Keratinocyte (primary cell): ENCODE results near the gene ABCG4. TPM values are rescaled to one million over a fixed set of nuclear protein-coding genes. Genes with fewer than 3 reads are reported as not detected.
A peak's percentile ranks its signal among the peaks of the same experiment; 100 is the strongest.

Experiments
- DNase-seq: peaks from one replicate; pipeline ENCODE4 v3.0.0-alpha.2; 2011; ENCODE audit warnings: low read depth, missing footprints, low spot score
- FAIRE-seq: peaks from 2 replicates; lab custom pipeline; 2011; peaks lifted over from hg19 to GRCh38; lab: Jason Lieb, UNC
- H2AFZ ChIP-seq: 2 replicates; pipeline ENCODE4 v1.6.0; 2012; ENCODE audit warnings: low read length, control low read depth, inconsistent platforms; ENCODE audit not compliant: control insufficient read depth
- H3K27ac ChIP-seq: 2 replicates; pipeline ENCODE4 v1.5.1; 2011; ENCODE audit warnings: low read length; ENCODE audit not compliant: control insufficient read depth, insufficient read depth
- H3K27me3 ChIP-seq: 3 replicates; pipeline ENCODE4 v1.6.0; 2011; ENCODE audit warnings: low read length; ENCODE audit not compliant: control insufficient read depth, insufficient read depth; ENCODE audit errors: extremely low read depth
- H3K36me3 ChIP-seq, 2 experiments: 2 replicates in 1 of 2; 3 replicates in 1 of 2; pipeline ENCODE4 v1.5.1; 2011; ENCODE audit warnings: low read length in 2 of 2, mild to moderate bottlenecking in 1 of 2; ENCODE audit not compliant: control insufficient read depth in 2 of 2, insufficient read depth in 2 of 2; ENCODE audit errors: extremely low read depth in 1 of 2
- H3K4me1 ChIP-seq: 3 replicates; pipeline ENCODE4 v1.5.1; 2011; ENCODE audit warnings: low read length; ENCODE audit not compliant: control insufficient read depth, insufficient read depth; ENCODE audit errors: extremely low read depth
- H3K4me2 ChIP-seq: 3 replicates; pipeline ENCODE4 v1.6.0; 2011; ENCODE audit warnings: low read depth, low read length; ENCODE audit not compliant: control insufficient read depth, insufficient read depth; ENCODE audit errors: extremely low read depth
- H3K4me3 ChIP-seq, 3 experiments: fragments of 200-600 bp in 1 of 3; sonication (generic) in 1 of 3; 2 replicates in 2 of 3; 3 replicates in 1 of 3; pipeline ENCODE4 v1.5.1; 2011 to 2016; ENCODE audit warnings: low read length in 3 of 3, mild to moderate bottlenecking in 3 of 3, control low read depth in 2 of 3, inconsistent platforms in 1 of 3, low read depth in 1 of 3, mixed read lengths in 1 of 3, mixed run types in 1 of 3, moderate library complexity in 1 of 3; ENCODE audit not compliant: control insufficient read depth in 2 of 3, insufficient read depth in 2 of 3; ENCODE audit errors: extremely low read depth in 1 of 3
- H3K79me2 ChIP-seq: 2 replicates; pipeline ENCODE4 v1.6.0; 2012; ENCODE audit warnings: low read length; ENCODE audit not compliant: control insufficient read depth, insufficient read depth
- H3K9ac ChIP-seq: 3 replicates; pipeline ENCODE4 v1.6.0; 2011; ENCODE audit warnings: low read length; ENCODE audit not compliant: control insufficient read depth, insufficient read depth; ENCODE audit errors: extremely low read depth
- H3K9me1 ChIP-seq: 3 replicates; pipeline ENCODE4 v1.6.0; 2011; ENCODE audit warnings: low read length; ENCODE audit not compliant: control insufficient read depth, insufficient read depth; ENCODE audit errors: extremely low read depth
- H3K9me3 ChIP-seq: 2 replicates; pipeline ENCODE4 v1.5.1; 2012; ENCODE audit warnings: low read depth, low read length; ENCODE audit not compliant: control insufficient read depth
- H4K20me1 ChIP-seq: 3 replicates; pipeline ENCODE4 v1.6.0; 2011; ENCODE audit warnings: low read length; ENCODE audit not compliant: control insufficient read depth, insufficient read depth; ENCODE audit errors: extremely low read depth
- EZH2 ChIP-seq: IDR thresholded peaks from one replicate; pipeline ENCODE4 v1.6.1; 2012; ENCODE audit warnings: inconsistent platforms, mild to moderate bottlenecking, low read length, moderate library complexity
- dilution Hi-C: fragments of 300-500 bp; cut with MboI; formaldehyde crosslinking; loops from one replicate; pipeline ENCODE4 v1.7.0; 2020; ENCODE audit warnings: low sequenced_read_pairs; ENCODE audit not compliant: extremely low pct_ligation_motif_present
- polyA plus RNA-seq, 5 experiments: library from polyadenylated mRNA; depleted of rRNA in 3 of 5; stranded (reverse) in 3 of 5; stranded (forward) in 1 of 5; unstranded in 1 of 5; fragments of >200 nt; gene quantifications; 1 replicate in 1 of 5; 2 replicates in 3 of 5; 3 replicates in 1 of 5; pipeline versions ENCODE4 v1.2.1 to v1.2.3, GENCODE V29; 2011 to 2012; ENCODE audit warnings: missing spikeins in 2 of 5, low read depth in 1 of 5, low replicate concordance in 1 of 5
- TF ChIP-seq, protein P1 (sequence below), 3 experiments: IDR thresholded peaks in 1 of 3; conservative IDR thresholded peaks in 1 of 3; optimal IDR thresholded peaks in 1 of 3; 2 replicates in 2 of 3; 3 replicates in 1 of 3; pipeline versions ENCODE3 to v1.5.1; 2011; ENCODE audit warnings: low read length in 3 of 3, mild to moderate bottlenecking in 3 of 3, moderate library complexity in 2 of 3, control low read depth in 1 of 3, inconsistent platforms in 1 of 3; ENCODE audit not compliant: insufficient read depth in 2 of 3; ENCODE audit errors: extremely low read depth in 1 of 3

ABCG4 gene
- polyA plus RNA-seq, 1 donor (not counting 4 experiments of a cell fraction or from before 2014, with no cell fraction given), result 0.14 TPM

DNA sequence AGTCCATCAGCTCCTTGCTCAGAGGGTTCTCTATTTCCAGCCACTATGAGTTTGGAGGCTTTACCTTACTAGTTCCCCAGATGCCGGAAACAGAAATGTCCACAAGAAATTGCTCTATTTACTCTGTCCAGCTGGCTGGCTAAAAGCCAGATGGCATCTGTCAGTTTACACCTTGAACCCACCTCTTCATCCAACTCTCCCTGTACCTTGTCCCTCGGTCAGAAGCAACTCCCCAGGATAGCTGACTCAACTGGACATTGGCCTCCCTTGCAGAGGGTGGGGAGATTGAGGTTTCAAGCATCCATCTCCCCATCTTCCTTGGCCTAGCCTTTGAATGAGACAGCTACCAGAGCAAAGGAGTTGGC, 40.0 kb upstream of the ABCG4 start:
- H3K4me3 ChIP-seq, result no peak overlapping the region

GRCh38 chr11:119109843-119110242, 39.0 kb upstream of the ABCG4 start:
- no peak overlapping the region for H3K4me3 ChIP-seq

More for the DNA sequence above, 40.0 kb upstream of the ABCG4 start:
- H3K27me3 ChIP-seq, result no peaks in the 10 kb centered on the region
- no peak for FAIRE-seq
- no peak for TF ChIP-seq EZH2
- TF ChIP-seq, protein P1, sequence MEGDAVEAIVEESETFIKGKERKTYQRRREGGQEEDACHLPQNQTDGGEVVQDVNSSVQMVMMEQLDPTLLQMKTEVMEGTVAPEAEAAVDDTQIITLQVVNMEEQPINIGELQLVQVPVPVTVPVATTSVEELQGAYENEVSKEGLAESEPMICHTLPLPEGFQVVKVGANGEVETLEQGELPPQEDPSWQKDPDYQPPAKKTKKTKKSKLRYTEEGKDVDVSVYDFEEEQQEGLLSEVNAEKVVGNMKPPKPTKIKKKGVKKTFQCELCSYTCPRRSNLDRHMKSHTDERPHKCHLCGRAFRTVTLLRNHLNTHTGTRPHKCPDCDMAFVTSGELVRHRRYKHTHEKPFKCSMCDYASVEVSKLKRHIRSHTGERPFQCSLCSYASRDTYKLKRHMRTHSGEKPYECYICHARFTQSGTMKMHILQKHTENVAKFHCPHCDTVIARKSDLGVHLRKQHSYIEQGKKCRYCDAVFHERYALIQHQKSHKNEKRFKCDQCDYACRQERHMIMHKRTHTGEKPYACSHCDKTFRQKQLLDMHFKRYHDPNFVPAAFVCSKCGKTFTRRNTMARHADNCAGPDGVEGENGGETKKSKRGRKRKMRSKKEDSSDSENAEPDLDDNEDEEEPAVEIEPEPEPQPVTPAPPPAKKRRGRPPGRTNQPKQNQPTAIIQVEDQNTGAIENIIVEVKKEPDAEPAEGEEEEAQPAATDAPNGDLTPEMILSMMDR (optimal IDR thresholded peaks at IDR 0.05 in 1 of 3, IDR thresholded peaks at IDR 0.05 in 1 of 3, conservative IDR thresholded peaks at IDR 0.05 in 1 of 3; ENCODE audit: extremely low read depth in 1 of 3, insufficient read depth in 2 of 3, low read length in 3 of 3), result no peak
- H3K36me3 ChIP-seq, result peaks cover 7 to 11% of the 10 kb centered on the region in 2 experiments
- H3K4me2 ChIP-seq, result peak overlapping the region; percentile 95
- dilution Hi-C loops, result no loop called here
- peaks cover 8% of the 10 kb centered on the region for H3K9me1 ChIP-seq
- no peak overlapping the region for H2AFZ ChIP-seq
- no peak overlapping the region for H3K9ac ChIP-seq
- peaks cover 10% of the 10 kb centered on the region for H3K79me2 ChIP-seq
- no peaks in the 10 kb centered on the region for H3K9me3 ChIP-seq
- no peak overlapping the region for H3K27ac ChIP-seq
- H3K4me1 ChIP-seq, result peaks cover 23% of the 10 kb centered on the region
- H4K20me1 ChIP-seq, result no peaks in the 10 kb centered on the region
- DNase-seq, result no peak

More at GRCh38 chr11:119109843-119110242, 39.0 kb upstream of the ABCG4 start:
- DNase-seq (no peak), FAIRE-seq (no peak)
- peaks cover 10% of the 10 kb centered on the region for H3K79me2 ChIP-seq
- H3K27me3 ChIP-seq, result no peaks in the 10 kb centered on the region
- peaks cover 8% of the 10 kb centered on the region for H3K9me1 ChIP-seq
- H3K27ac ChIP-seq, result no peak overlapping the region
- no peaks in the 10 kb centered on the region for H4K20me1 ChIP-seq
- H3K9ac ChIP-seq, result no peak overlapping the region
- dilution Hi-C loops, result no loop called here
- no peaks in the 10 kb centered on the region for H3K9me3 ChIP-seq
- peaks cover 23% of the 10 kb centered on the region for H3K4me1 ChIP-seq
- H3K36me3 ChIP-seq, result peaks cover 7 to 15% of the 10 kb centered on the region in 2 experiments
- H2AFZ ChIP-seq, result no peak overlapping the region
- TF ChIP-seq EZH2, result no peak
- TF ChIP-seq, protein P1 (optimal IDR thresholded peaks at IDR 0.05 in 1 of 3, IDR thresholded peaks at IDR 0.05 in 1 of 3, conservative IDR thresholded peaks at IDR 0.05 in 1 of 3; ENCODE audit: extremely low read depth in 1 of 3, insufficient read depth in 2 of 3, low read length in 3 of 3), result no peak
- H3K4me2 ChIP-seq, result no peak overlapping the region
